ENCODE results near the gene ASIC5. TPM values are rescaled to one million over a fixed set of nuclear protein-coding genes. Genes with fewer than 3 reads are reported as not detected.
"Not testable (repeated sequence)": the region's sequence is repeated elsewhere in the genome, so short reads cannot be mapped to it uniquely, and the experiment has no call there.

ASIC5 gene
- total RNA-seq (2014; rRNA removed; shearing (Covaris generic)) = not detected in 2 replicates

DNA sequence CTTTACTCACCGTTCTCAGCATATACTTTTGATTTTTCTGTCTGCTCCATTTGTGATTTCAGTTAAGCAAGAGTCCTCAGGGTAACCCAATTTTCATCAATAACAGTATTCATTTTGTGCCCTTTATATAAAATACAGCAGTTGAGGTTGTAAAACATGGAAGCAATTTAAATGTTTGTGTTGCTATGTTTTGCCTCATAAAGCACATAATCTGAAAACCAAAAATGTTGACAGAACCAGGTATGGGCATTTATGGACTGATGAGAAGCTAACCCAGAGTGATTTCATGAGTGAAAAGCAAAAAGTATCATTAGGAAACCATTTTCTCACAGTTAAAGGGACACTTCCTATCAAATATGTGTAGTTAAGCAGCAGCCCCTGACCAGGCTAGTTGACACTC, at the start of gene ASIC5:
TSS of gene ASIC5 (minus strand) at position 101 of the 400 bp plus-strand sequence. CDS start at position 50, 51 bp downstream.
- in situ Hi-C loops (cut with HindIII; ENCODE audit: low sequenced_read_pairs) = no loop called here
- DNase-seq (ENCODE audit: low spot score) = no peak

DNA sequence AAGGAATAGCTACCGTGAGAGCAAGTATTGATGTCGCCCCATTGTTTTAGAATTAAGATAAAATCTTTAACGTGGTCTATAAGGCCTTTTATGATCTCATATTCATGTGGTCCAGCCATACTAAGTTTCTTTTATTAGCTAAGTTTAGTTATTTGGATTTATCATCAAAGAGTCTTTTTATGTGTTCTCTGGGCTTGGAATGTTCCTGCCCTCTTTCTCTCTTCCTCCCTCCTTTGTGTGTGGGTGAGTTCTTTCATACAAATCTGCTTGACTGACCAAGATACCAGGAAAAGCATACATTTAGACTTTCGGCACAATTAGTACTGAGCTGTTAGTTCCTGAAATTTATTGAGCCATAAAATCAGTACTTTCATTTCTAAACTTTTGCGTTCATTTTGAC, 48.7 kb upstream of the ASIC5 start:
- in situ Hi-C loops (cut with HindIII; ENCODE audit: low sequenced_read_pairs) = no loop called here
- DNase-seq (ENCODE audit: low spot score) = no peak

DNA sequence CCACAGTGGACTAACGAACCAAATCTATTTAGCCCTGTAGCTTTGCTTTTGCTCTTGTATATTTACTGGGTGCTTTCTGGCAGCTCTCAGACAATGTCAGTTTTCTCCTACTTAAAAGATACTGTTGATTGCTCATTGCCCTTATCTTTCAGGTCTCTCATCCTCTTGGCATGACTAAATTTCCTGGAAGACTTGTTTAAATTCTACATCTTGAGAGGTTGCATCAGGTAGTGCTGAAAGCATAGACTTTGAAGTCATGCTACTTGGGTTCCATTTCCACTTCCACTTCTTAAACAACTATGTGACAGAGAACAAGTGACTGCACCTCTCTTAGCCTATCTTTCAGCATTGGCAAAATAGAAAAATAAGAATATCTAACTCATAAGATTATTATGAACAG, 45.8 kb upstream of the ASIC5 start:
- DNase-seq (ENCODE audit: low spot score) = no peak
- in situ Hi-C loops (cut with HindIII; ENCODE audit: low sequenced_read_pairs) = no loop called here

DNA sequence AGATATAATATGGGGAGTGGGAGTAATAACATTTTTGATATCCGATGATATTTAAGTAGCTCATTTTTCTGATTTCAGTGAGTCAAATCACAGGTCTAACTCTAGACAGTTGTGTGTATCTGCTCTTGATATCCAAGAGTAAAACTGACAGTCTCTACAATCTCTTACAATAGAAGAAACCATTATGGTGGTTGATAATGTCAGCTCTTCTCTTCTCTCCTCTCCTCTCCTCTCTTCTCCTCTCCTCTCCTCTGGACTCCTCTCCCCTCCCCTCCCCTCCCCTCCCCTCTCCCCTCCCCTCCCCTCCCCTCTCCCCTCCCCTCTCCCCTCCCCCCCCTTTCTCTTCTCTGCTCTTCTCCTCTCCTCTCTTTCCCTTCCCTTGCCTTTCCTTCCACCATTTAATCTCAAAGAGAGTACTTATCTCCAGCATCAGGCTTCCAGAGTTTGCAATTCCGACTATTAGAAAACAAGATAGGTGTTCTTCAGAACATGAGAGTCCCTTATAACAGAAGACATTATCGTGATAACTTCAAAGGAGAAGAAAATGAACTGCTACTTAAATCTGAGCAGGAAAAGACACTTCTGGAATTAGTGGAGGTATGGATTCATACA, 43.6 kb upstream of the ASIC5 start:
- DNase-seq (ENCODE audit: low spot score) = no peak
- in situ Hi-C loops (cut with HindIII; ENCODE audit: low sequenced_read_pairs) = no loop called here

DNA sequence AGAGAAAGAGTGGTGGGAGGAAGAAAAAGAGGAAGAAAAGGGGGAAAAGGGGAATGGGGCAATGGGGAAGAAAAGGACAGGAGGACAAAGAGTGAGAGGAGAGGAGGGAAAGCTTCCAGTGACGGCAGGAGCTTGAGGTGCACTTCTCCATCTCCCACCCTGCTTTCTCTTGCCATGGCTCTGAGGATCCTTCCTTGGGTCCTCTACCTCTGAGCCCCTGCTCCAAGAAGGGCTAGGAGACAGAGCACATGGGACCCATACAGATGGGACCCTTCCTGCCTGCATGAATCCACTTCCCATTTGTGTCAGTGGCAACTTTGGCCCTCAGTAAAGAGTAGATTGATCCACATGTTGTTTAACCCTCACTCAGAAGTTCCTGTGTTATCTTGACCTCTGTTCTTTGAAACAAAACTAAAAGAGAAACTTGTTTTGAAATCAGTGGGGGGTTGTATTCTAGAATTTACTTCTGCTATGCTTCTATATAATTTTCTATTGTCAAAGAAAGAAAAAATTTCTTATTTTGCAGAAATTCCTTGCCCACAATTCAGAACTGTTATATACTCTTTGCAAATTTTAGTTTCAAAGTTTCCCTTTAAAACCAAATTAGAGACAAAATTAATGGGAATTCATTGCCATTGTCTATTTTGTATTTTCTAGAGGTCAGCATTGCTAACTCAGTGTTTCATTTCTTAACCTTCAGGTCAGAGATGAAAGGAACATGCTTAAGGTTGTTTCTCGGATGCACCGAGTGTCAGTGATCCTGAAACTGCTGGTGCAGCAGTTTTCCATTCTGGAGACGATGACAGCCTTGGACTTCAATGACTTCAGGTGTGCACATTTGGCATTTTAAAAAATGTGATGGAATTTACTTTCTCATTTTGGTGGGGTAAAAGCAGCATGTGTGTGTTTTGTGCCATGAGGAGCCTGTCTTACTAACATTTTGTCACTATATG, 42.4 kb upstream of the ASIC5 start:
- in situ Hi-C loops (cut with HindIII; ENCODE audit: low sequenced_read_pairs) = no loop called here
- DNase-seq (ENCODE audit: low spot score) = no peak

GRCh38 chr4:155907556-155907955, 41.5 kb upstream of the ASIC5 start:
- in situ Hi-C loops (cut with HindIII; ENCODE audit: low sequenced_read_pairs) = no loop called here
- no peak for DNase-seq (ENCODE audit: low spot score)

DNA sequence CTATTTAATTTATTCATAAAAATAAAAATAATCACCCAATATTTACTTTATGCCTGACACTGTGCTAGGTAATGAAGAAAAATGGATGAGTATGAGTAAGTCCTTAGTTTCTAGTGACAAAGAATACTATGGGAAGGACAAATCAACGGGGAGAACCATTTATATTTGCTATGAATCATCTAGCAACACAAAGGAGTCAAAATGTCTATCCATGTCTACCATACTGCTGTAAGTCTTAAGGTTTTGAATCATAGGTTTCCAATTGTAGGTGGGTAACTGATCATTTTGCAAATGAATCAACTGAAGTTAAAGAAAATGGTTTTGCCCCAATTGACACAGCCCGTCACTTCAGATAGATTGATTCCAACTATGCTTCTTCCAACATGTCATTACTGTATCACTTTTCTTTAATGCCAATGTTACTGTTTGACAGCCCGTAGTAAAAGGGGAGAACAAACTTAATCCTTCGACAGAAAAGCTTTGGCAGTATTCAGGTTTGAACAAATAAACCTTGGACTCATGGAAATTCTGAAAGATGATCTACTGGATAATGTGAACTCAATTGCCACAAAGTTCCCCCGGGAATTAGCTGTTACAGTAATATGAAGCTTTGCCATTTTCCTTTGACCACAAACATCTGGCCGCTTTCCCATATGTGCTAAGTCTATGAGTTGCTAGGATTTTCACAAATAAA, 40.6 kb upstream of the ASIC5 start:
- in situ Hi-C loops (cut with HindIII; ENCODE audit: low sequenced_read_pairs) = no loop called here
- no peak for DNase-seq (ENCODE audit: low spot score)

DNA sequence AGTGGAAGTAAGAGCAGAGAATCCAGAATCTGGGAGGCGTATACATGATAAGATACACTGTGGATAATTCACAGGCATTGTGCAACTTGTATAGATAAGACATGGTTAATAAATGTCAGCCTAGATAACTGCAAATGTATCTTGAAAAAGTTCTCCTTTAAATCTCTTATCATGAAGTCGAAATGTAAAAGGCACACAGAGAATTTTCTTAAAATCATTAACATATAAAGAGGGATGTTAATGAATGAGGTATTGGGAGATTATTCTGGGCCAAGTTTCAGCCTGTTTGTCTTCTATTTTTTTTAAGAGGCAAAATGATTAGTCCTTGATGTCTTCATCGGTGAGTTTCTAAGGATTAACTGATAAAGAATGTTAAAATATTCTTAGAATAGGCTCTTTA, 38.3 kb upstream of the ASIC5 start:
- in situ Hi-C loops (cut with HindIII; ENCODE audit: low sequenced_read_pairs) = no loop called here

DNA sequence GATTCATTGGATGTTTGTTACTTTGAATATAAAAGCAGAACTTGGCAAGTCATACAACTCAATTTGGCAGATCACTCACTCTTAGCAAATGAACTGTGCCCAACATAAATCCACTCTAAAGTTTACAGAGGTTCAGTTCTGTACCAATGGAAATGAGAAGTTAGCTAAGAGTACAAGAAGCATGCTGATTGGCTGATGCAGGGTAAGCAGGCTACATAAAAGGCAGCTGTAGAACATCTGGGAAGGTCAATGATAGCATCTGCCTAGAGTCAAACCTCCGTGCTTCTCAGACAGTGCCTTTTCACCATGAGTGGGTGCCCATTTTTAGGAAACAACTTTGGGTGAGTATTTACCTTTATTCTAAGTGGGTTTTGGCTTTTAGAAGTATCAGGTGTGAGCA, 37.4 kb upstream of the ASIC5 start, which contains the start of gene TDO2:
TSS of gene TDO2 (plus strand) at position 244 of the 400 bp plus-strand sequence. CDS start at position 307, 63 bp downstream.
- in situ Hi-C loops (cut with HindIII; ENCODE audit: low sequenced_read_pairs) = no loop called here
- DNase-seq (ENCODE audit: low spot score) = no peak

More for the DNA sequence above, 38.3 kb upstream of the ASIC5 start:
- no peak for DNase-seq (ENCODE audit: low spot score)

DNA sequence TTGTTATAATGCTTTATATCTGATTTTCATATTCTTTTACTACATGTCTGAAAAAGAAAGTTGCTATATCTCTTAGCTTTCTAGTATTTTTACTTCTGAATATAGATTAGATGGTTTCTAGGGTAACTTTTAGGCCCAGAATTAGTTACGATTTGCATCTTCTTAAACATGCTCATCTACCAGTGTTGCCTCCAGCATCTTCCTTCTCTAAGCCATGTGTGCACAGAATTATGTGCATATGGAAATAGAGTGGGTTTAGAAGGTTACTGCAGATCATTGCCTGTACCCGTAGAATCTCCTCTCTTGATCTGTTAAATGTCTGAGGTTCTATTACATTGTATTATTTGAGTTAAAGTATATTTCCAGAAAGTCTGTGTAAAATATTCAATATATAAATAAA, 34.9 kb upstream of the ASIC5 start:
- no peak for DNase-seq (ENCODE audit: low spot score)

DNA sequence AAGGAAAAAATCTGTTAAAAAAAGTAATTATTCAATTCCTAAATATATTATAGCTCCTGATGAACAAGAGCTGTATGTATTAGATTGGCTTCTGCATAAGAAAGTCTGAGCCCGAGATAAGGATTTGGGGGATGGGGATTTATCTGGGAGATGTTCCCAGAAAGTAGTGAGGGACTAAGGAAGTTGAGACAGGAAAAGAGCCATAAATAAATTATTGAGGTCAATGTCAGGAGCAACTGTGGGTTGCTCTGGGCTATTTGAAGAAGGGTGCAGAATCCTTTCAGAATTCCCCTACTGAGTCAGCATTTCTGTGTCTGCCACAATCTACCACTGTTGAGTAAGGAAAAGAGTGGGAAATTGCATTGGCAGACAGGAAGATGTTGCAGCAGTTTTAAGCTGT, 34.3 kb upstream of the ASIC5 start:
- in situ Hi-C loops (cut with HindIII; ENCODE audit: low sequenced_read_pairs) = no loop called here
- no peak for DNase-seq (ENCODE audit: low spot score)

More for the DNA sequence above, 34.9 kb upstream of the ASIC5 start:
- in situ Hi-C loops (cut with HindIII; ENCODE audit: low sequenced_read_pairs) = no loop called here

GRCh38 chr4:155899891-155900290, 33.8 kb upstream of the ASIC5 start:
- in situ Hi-C loops (cut with HindIII; ENCODE audit: low sequenced_read_pairs) = no loop called here
- DNase-seq (ENCODE audit: low spot score) = no peak

- DNase-seq (ENCODE audit: low spot score); in situ Hi-C loops (cut with HindIII; ENCODE audit: low sequenced_read_pairs): not testable (repeated sequence)
These were observed 32.3 kb upstream of the ASIC5 start for GRCh38 chr4:155898371-155898770.

- DNase-seq (ENCODE audit: low spot score) = no peak
- in situ Hi-C loops (cut with HindIII; ENCODE audit: low sequenced_read_pairs) = no loop called here
These were observed 25.0 kb upstream of the ASIC5 start for GRCh38 chr4:155891058-155891457.

- in situ Hi-C loops (cut with HindIII; ENCODE audit: low sequenced_read_pairs) = no loop called here
- DNase-seq (ENCODE audit: low spot score) = no peak
These were observed 23.9 kb upstream of the ASIC5 start for GRCh38 chr4:155889946-155890345.

DNA sequence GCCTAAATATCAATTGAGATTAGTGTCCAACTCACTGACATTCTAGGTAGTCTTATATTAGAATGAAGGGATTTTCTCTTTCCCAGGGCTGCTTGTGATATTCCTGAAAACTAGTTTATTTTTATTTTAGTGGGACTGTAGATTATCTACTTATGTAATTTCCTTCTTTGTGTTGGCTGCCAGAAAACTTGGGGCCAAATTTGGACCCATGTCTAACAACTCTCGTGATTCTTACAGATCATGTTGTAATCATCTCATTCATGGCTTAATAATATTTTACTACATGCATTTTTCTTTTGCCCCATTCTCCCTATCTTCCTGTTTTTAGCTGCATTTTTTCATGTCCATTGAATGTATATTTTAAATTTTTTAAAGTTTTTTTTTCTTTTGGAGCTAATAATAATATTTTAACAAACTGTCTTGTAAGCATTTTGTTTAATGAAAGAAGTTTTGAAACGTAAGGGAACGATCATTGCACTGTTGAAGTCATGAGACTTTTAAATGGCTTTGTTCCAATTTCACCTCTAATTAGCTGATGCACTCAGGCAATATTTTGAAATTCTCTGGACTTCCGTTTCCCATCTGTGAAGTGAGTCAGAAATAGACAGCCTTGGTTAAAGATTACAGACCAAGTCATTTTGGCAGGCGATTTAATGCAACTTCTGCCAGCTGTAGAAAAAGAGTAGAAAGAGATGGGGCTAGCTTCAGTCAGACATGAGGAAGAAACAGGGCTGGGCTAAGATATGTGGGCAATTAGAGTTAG, 23.1 kb upstream of the ASIC5 start:
- in situ Hi-C loops (cut with HindIII; ENCODE audit: low sequenced_read_pairs) = no loop called here
- DNase-seq (ENCODE audit: low spot score) = no peak

DNA sequence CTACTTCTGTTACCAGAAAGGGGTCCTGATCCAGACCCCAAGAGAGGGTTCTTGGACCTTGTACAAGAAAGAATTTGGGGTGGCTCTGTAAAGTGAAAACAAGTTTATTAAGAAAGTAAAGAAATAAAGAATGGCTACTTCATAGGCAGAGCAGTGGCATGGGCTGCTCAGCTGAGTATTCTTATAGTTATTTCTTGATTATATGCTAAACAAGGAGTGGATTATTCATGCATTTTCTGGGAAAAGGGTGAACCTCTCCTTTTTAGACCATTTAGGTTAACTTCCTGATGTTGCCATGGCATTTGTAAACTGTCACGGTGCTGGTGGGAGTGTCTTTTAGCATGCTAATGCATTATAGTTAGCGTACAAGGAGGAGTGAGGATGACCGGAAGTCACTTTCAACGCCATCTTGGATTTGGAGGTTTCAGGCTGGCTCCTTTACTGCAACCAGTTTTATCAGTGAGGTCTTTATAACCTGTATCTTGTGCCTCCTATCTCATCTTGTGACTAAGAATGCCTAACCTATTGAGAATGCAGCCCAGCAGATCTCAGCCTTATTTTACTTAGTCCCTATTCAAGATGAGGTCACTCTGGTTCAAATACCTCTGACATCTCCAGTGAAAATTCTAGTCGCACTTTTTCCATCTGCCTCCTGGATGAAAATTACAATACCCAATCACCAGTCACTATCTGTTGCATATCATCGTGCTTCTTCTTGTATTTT, 21.9 kb upstream of the ASIC5 start:
- no peak for DNase-seq (ENCODE audit: low spot score)

GRCh38 chr4:155887045-155887444, 21.0 kb upstream of the ASIC5 start:
- DNase-seq (ENCODE audit: low spot score) = no peak
- in situ Hi-C loops (cut with HindIII; ENCODE audit: low sequenced_read_pairs) = no loop called here

More for the DNA sequence above, 21.9 kb upstream of the ASIC5 start:
- in situ Hi-C loops (cut with HindIII; ENCODE audit: low sequenced_read_pairs) = no loop called here
